ENCODE results near the gene OR2A5.
"Not testable (repeated sequence)": the region's sequence is repeated elsewhere in the genome, so short reads cannot be mapped to it uniquely, and the experiment has no call there.

Gene OR2A5

GRCh38 chr7:144009361-144009760 lies 39.4 kb upstream of the OR2A5 start:
- DNase-seq (ENCODE audit: low read depth): no peak
- in situ Hi-C loops (cut with HindIII; ENCODE audit: low sequenced_read_pairs): no loop called here
- H3K4me3 ChIP-seq (ENCODE audit: low read depth, low read length): no peak overlapping the region
- TF ChIP-seq CTCF (IDR thresholded peaks at IDR 0.05; ENCODE audit: low read depth, low read length, missing control alignments): no peak

- in situ Hi-C loops (cut with HindIII; ENCODE audit: low sequenced_read_pairs); DNase-seq (ENCODE audit: low read depth); H3K4me3 ChIP-seq (ENCODE audit: low read depth, low read length): not testable (repeated sequence)
These were observed 38.7 kb upstream of the OR2A5 start for GRCh38 chr7:144010061-144010460.

- DNase-seq (ENCODE audit: low read depth); H3K4me3 ChIP-seq (ENCODE audit: low read depth, low read length); in situ Hi-C loops (cut with HindIII; ENCODE audit: low sequenced_read_pairs): not testable (repeated sequence)
These were observed 37.9 kb upstream of the OR2A5 start for GRCh38 chr7:144010821-144011220.

GRCh38 chr7:144011458-144012230 lies 37.1 kb upstream of the OR2A5 start:
- no peak for DNase-seq (ENCODE audit: low read depth)
- peak; percentile 8 for TF ChIP-seq CTCF (IDR thresholded peaks at IDR 0.05; ENCODE audit: low read depth, low read length, missing control alignments)
- in situ Hi-C loops (cut with HindIII; ENCODE audit: low sequenced_read_pairs): no loop called here
- no peak overlapping the region for H3K4me3 ChIP-seq (ENCODE audit: low read depth, low read length)

- TF ChIP-seq CTCF (IDR thresholded peaks at IDR 0.05; ENCODE audit: low read depth, low read length, missing control alignments): no peak
- H3K4me3 ChIP-seq (ENCODE audit: low read depth, low read length): no peak overlapping the region
- in situ Hi-C loops (cut with HindIII; ENCODE audit: low sequenced_read_pairs): no loop called here
- DNase-seq (ENCODE audit: low read depth): no peak
These were observed 30.7 kb upstream of the OR2A5 start for GRCh38 chr7:144018065-144018464.

DNA sequence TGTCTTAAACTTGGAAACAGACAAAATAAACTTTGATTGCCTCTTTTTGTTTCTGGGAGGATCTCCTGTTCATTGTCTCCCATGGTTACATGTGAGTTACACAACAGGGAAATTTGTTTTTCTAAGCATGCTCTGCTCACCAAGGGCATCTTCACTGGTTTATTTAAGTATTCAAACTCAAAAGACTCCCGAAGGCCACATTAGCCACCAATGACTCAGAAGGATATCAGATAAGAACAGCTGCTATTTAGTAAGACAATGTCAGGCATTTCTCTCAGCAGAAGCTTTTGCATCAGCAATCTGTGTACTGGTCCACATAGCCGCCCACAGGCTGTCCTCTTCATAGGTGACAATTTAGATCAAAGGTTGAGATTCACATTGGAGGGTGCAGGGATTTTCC lies 29.3 kb upstream of the OR2A5 start:
- H3K4me3 ChIP-seq (ENCODE audit: low read depth, low read length): no peak overlapping the region
- TF ChIP-seq CTCF (IDR thresholded peaks at IDR 0.05; ENCODE audit: low read depth, low read length, missing control alignments): no peak
- peak; percentile 41 for DNase-seq (ENCODE audit: low read depth)
- in situ Hi-C loops (cut with HindIII; ENCODE audit: low sequenced_read_pairs): no loop called here

GRCh38 chr7:144020340-144020739 lies 28.4 kb upstream of the OR2A5 start:
- H3K4me3 ChIP-seq (ENCODE audit: low read depth, low read length): no peak overlapping the region
- TF ChIP-seq CTCF (IDR thresholded peaks at IDR 0.05; ENCODE audit: low read depth, low read length, missing control alignments): no peak
- no peak for DNase-seq (ENCODE audit: low read depth)
- in situ Hi-C loops (cut with HindIII; ENCODE audit: low sequenced_read_pairs): no loop called here

All from astrocyte of the cerebellum (primary cell).